H1 (cell line): ENCODE data around the gene DCTD. TPM values are rescaled to one million over a fixed set of nuclear protein-coding genes. Genes with fewer than 3 reads are reported as not detected.

ENCODE experiments used
- CTCF ChIA-PET: fragments of 300-600 bp; sonication (Branson Sonifier 250); formaldehyde crosslinking; loops from one replicate; lab custom pipeline; 2021; ENCODE audit not compliant: partially characterized antibody; lab: Charles Lee
- POLR2A ChIA-PET: fragments of 300-600 bp; sonication (Branson Sonifier 250); formaldehyde crosslinking; loops from one replicate; lab custom pipeline; 2021; ENCODE audit warnings: inconsistent platforms; ENCODE audit not compliant: partially characterized antibody; lab: Charles Lee
- DNase-seq, 2 experiments: peaks; one replicate each; pipeline versions ENCODE4 v3.0.0 to v3.0.0-alpha.2; 2010 to 2022; ENCODE audit warnings: low spot score in 2 of 2, low read depth in 1 of 2, mixed read lengths in 1 of 2
- FAIRE-seq: peaks from 2 replicates; lab custom pipeline; 2011; peaks lifted over from hg19 to GRCh38; lab: Jason Lieb, UNC
- H2AFZ ChIP-seq: 2 replicates; pipeline ENCODE4 v1.8.1; 2012; ENCODE audit warnings: low read length, inconsistent platforms
- H2AK5ac ChIP-seq: 2 replicates; pipeline ENCODE4 v1.6.1; 2013; ENCODE audit warnings: low read depth, low read length
- H2BK120ac ChIP-seq: replicated peaks from 2 replicates; pipeline ENCODE3; 2013; ENCODE audit warnings: low read depth, low read length, inconsistent platforms
- H2BK12ac ChIP-seq: 2 replicates; pipeline ENCODE4 v1.6.1; 2013; ENCODE audit warnings: low read depth, low read length
- H2BK15ac ChIP-seq: 2 replicates; pipeline ENCODE4 v1.6.1; 2013; ENCODE audit warnings: low read length
- H2BK20ac ChIP-seq: 2 replicates; pipeline ENCODE4 v1.6.1; 2013; ENCODE audit warnings: low read length
- H2BK5ac ChIP-seq: 2 replicates; pipeline ENCODE4 v1.6.1; 2013; ENCODE audit warnings: low read depth, low read length
- H3K14ac ChIP-seq: 2 replicates; pipeline ENCODE4 v1.6.1; 2013; ENCODE audit warnings: inconsistent platforms; ENCODE audit not compliant: insufficient read length
- H3K18ac ChIP-seq: 2 replicates; pipeline ENCODE4 v1.6.1; 2013; ENCODE audit warnings: low read length; ENCODE audit errors: extremely low read depth
- H3K23ac ChIP-seq: 2 replicates; pipeline ENCODE4 v1.6.1; 2013; ENCODE audit warnings: inconsistent platforms; ENCODE audit not compliant: insufficient read length
- H3K23me2 ChIP-seq: 2 replicates; pipeline ENCODE4 v1.6.1; 2013; ENCODE audit warnings: low read depth, low read length
- H3K27ac ChIP-seq: 2 replicates; pipeline ENCODE4 v1.6.1; 2011; ENCODE audit warnings: low read depth, low read length, inconsistent platforms
- H3K27me3 ChIP-seq, 4 experiments: replicated peaks in 1 of 4; 1 replicate in 1 of 4; 2 replicates in 3 of 4; pipeline versions ENCODE4 v1.6.1 to v1.8.1; 2011 to 2013; ENCODE audit warnings: low read length in 3 of 4, mild to moderate bottlenecking in 3 of 4, inconsistent platforms in 2 of 4, mixed read lengths in 2 of 4, moderate library complexity in 1 of 4; ENCODE audit not compliant: control insufficient read depth in 3 of 4, insufficient read depth in 3 of 4; ENCODE audit errors: extremely low read depth in 1 of 4
- H3K36me3 ChIP-seq, 4 experiments: 2 replicates each; pipeline versions ENCODE4 v1.6.1 to v1.8.1; 2011 to 2013; ENCODE audit warnings: mild to moderate bottlenecking in 4 of 4, low read length in 3 of 4, moderate library complexity in 2 of 4, control low read depth in 1 of 4, inconsistent platforms in 1 of 4; ENCODE audit not compliant: insufficient read depth in 4 of 4, control insufficient read depth in 2 of 4
- H3K4ac ChIP-seq: replicated peaks from 2 replicates; pipeline ENCODE3; 2013; ENCODE audit warnings: low read length, low read depth, mixed read lengths, inconsistent platforms; ENCODE audit not compliant: insufficient read length
- H3K4me1 ChIP-seq, 4 experiments: replicated peaks in 1 of 4; 1 replicate in 1 of 4; 2 replicates in 3 of 4; pipeline versions ENCODE4 v1.6.1 to v1.8.1; 2011 to 2013; ENCODE audit warnings: low read length in 3 of 4, inconsistent platforms in 2 of 4, mixed read lengths in 1 of 4; ENCODE audit not compliant: insufficient read depth in 4 of 4, control insufficient read depth in 3 of 4
- H3K4me2 ChIP-seq, 2 experiments: 2 replicates each; pipeline versions ENCODE4 v1.6.1 to v1.8.1; 2011 to 2013; ENCODE audit warnings: low read depth in 2 of 2, low read length in 2 of 2, control low read depth in 1 of 2, inconsistent platforms in 1 of 2, mild to moderate bottlenecking in 1 of 2; ENCODE audit not compliant: insufficient read depth in 1 of 2
- H3K4me3 ChIP-seq, 4 experiments: fragments of 200-600, 300-600 bp in 1 of 4; sonication (generic), shearing (Covaris generic), sonication (Bioruptor Twin) in 1 of 4; 2 replicates each; pipeline versions ENCODE4 v1.5.1 to v1.8.1; 2011 to 2016; ENCODE audit warnings: low read length in 4 of 4, low read depth in 3 of 4, control low read depth in 2 of 4, inconsistent platforms in 2 of 4, mild to moderate bottlenecking in 2 of 4, mixed read lengths in 1 of 4, moderate library complexity in 1 of 4; ENCODE audit not compliant: insufficient read depth in 2 of 4; ENCODE audit errors: extremely low read depth in 1 of 4
- H3K56ac ChIP-seq: replicated peaks from 2 replicates; pipeline ENCODE3; 2013; ENCODE audit warnings: low read depth, mild to moderate bottlenecking, mixed read lengths, low read length, inconsistent platforms; ENCODE audit not compliant: insufficient read length
- H3K79me1 ChIP-seq: 2 replicates; pipeline ENCODE4 v1.6.1; 2013; ENCODE audit warnings: low read depth, low read length, control low read depth
- H3K79me2 ChIP-seq, 2 experiments: 2 replicates each; pipeline versions ENCODE4 v1.6.1 to v1.8.1; 2012 to 2013; ENCODE audit warnings: low read length in 2 of 2, mild to moderate bottlenecking in 2 of 2, inconsistent platforms in 1 of 2; ENCODE audit not compliant: insufficient read depth in 2 of 2, control insufficient read depth in 1 of 2
- H3K9ac ChIP-seq, 4 experiments: replicated peaks in 1 of 4; 1 replicate in 1 of 4; 2 replicates in 3 of 4; pipeline versions ENCODE4 v1.6.1 to v1.8.1; 2011 to 2013; ENCODE audit warnings: low read depth in 3 of 4, low read length in 3 of 4, control low read depth in 2 of 4, mild to moderate bottlenecking in 2 of 4, moderate library complexity in 2 of 4, inconsistent platforms in 1 of 4; ENCODE audit errors: extremely low read depth in 1 of 4
- H3K9me3 ChIP-seq, 2 experiments: 2 replicates each; pipeline versions ENCODE4 v1.6.1 to v1.8.1; 2012 to 2013; ENCODE audit warnings: mild to moderate bottlenecking in 2 of 2, moderate library complexity in 2 of 2, control low read depth in 1 of 2, inconsistent platforms in 1 of 2, low read depth in 1 of 2, low read length in 1 of 2, mixed read lengths in 1 of 2; ENCODE audit not compliant: insufficient read depth in 2 of 2
- H4K20me1 ChIP-seq, 2 experiments: replicated peaks in 1 of 2; 2 replicates each; pipeline versions ENCODE3 to v1.8.1; 2011 to 2013; ENCODE audit warnings: inconsistent platforms in 2 of 2, low read length in 2 of 2, mild to moderate bottlenecking in 1 of 2; ENCODE audit not compliant: insufficient read depth in 2 of 2, control insufficient read depth in 1 of 2
- H4K5ac ChIP-seq: 2 replicates; pipeline ENCODE4 v1.6.1; 2013; ENCODE audit warnings: low read length, low read depth, mixed read lengths, inconsistent platforms; ENCODE audit not compliant: insufficient read length
- H4K8ac ChIP-seq: 2 replicates; pipeline ENCODE4 v1.8.0; 2013; ENCODE audit warnings: mild to moderate bottlenecking, moderate library complexity, low read length, inconsistent platforms; ENCODE audit not compliant: insufficient read depth; ENCODE audit errors: extremely low read depth
- H4K91ac ChIP-seq: replicated peaks from 2 replicates; pipeline ENCODE3; 2013; ENCODE audit warnings: low read length, mixed read lengths, inconsistent platforms; ENCODE audit not compliant: insufficient read length
- BRCA1 ChIP-seq: IDR thresholded peaks from 2 replicates; pipeline ENCODE4 v1.6.1; 2012; ENCODE audit warnings: low read depth, low read length, improper control_type of control experiment
- CREB1 ChIP-seq: IDR thresholded peaks from 2 replicates; pipeline ENCODE4 v1.6.1; 2012; ENCODE audit warnings: inconsistent platforms
- EGR1 ChIP-seq: IDR thresholded peaks from 2 replicates; pipeline ENCODE4 v1.6.1; 2011; ENCODE audit warnings: low read depth, low read length, borderline replicate concordance
- EZH2 ChIP-seq: fragments of 200-600 bp; sonication (generic); IDR thresholded peaks from 2 replicates; pipeline ENCODE4 v1.7.1; 2012; ENCODE audit warnings: low read depth, mild to moderate bottlenecking, moderate library complexity, low read length, inconsistent platforms; ENCODE audit not compliant: severe bottlenecking
- HDAC2 ChIP-seq, 2 experiments: fragments of 300-600 bp in 1 of 2; sonication (generic) in 1 of 2; IDR thresholded peaks; 2 replicates each; pipeline ENCODE4 v1.6.1; 2011 to 2012; ENCODE audit warnings: low read depth in 2 of 2, low read length in 2 of 2, mild to moderate bottlenecking in 2 of 2, moderate library complexity in 2 of 2, borderline replicate concordance in 1 of 2, inconsistent platforms in 1 of 2
- HDAC6 ChIP-seq: IDR thresholded peaks from one replicate; pipeline ENCODE4 v1.7.1; 2012; ENCODE audit warnings: low read depth, mild to moderate bottlenecking, inconsistent platforms, low read length, moderate library complexity
- MAX ChIP-seq: IDR thresholded peaks from 2 replicates; pipeline ENCODE4 v1.6.1; 2012; ENCODE audit warnings: inconsistent platforms
- POU5F1 ChIP-seq: IDR thresholded peaks from 2 replicates; pipeline ENCODE4 v1.6.1; 2011; ENCODE audit warnings: low read depth, mild to moderate bottlenecking, low read length, moderate library complexity
- SIN3A ChIP-seq, 2 experiments: IDR thresholded peaks in 1 of 2; conservative IDR thresholded peaks in 1 of 2; 2 replicates each; pipeline ENCODE4 v1.6.1; 2011 to 2012; ENCODE audit warnings: low read length in 2 of 2, improper control_type of control experiment in 1 of 2, low read depth in 1 of 2, mild to moderate bottlenecking in 1 of 2
- TCF12 ChIP-seq: IDR thresholded peaks from 2 replicates; pipeline ENCODE4 v1.6.1; 2011; ENCODE audit warnings: low read depth, mild to moderate bottlenecking, low read length
- TEAD4 ChIP-seq: IDR thresholded peaks from 2 replicates; pipeline ENCODE4 v1.6.1; 2012; ENCODE audit warnings: low read depth, low read length, inconsistent platforms, mixed read lengths
- WGBS, 2 experiments: shearing (Covaris generic) in 1 of 2; methylation state at CpG; one replicate each; pipeline versions ENCODE4 v1.1.6 to v1.1.7; 2013 to 2015; ENCODE audit warnings: low lambda C conversion rate in 2 of 2, mixed read lengths in 2 of 2, inconsistent platforms in 1 of 2, low coverage in 1 of 2, missing lambda C conversion rate in 1 of 2; ENCODE audit not compliant: insufficient replicate concordance in 2 of 2, insufficient coverage in 1 of 2, insufficient read length in 1 of 2; ENCODE audit errors: extremely low coverage in 1 of 2, missing lambda C conversion rate in 1 of 2; 5-methylcytosine and 5-hydroxymethylcytosine counted together
- polyA plus RNA-seq, 7 experiments: library from polyadenylated mRNA; depleted of rRNA in 3 of 7; stranded (reverse) in 5 of 7; unstranded in 2 of 7; fragments of >200 nt in 5 of 7; fragments of 200-250 nt in 2 of 7; gene quantifications; 1 replicate in 5 of 7; 2 replicates in 1 of 7; 4 replicates in 1 of 7; pipeline versions ENCODE4 v1.2.1 to v1.2.3, GENCODE V29; 2011 to 2013; ENCODE audit warnings: missing spikeins in 2 of 7, mixed read lengths in 2 of 7
- total RNA-seq: library from RNA; stranded (reverse); fragmentation: NEBNext Ultra II Directional; extraction: Animal tissue kit (Norgen Biotek cat#: 25700); gene quantifications from 2 replicates; pipeline ENCODE4 v1.2.1, GENCODE V29; 2021

DCTD gene
- total and polyA plus RNA-seq, 2 of the 8 experiments (the other 6 are each of a cell fraction or from before 2014, with no cell fraction given), result 60.2 to 69.5 TPM

GRCh38 chr4:182886768-182887167, 30.4 kb downstream of the DCTD start:
- Histone ChIP-seq H3K79me1 (no peaks in the 10 kb centered on the region), H2BK20ac (no peak overlapping the region), H2BK5ac (no peak overlapping the region), H3K27me3 (no peaks in the 10 kb centered on the region), H3K14ac (no peak overlapping the region), H2BK15ac (no peak overlapping the region), H3K79me2 (no peaks in the 10 kb centered on the region), H2BK120ac (no peak overlapping the region), H3K56ac (no peak overlapping the region), H2BK12ac (no peak overlapping the region), H3K4ac (no peak overlapping the region), H3K9ac (no peak overlapping the region), H3K9me3 (peaks cover 6% of the 10 kb centered on the region in 2 experiments; a peak in 1 of 4 replicates), H4K8ac (no peak overlapping the region), H4K5ac (no peak overlapping the region), H4K20me1 (no peaks in the 10 kb centered on the region), H4K91ac (no peak overlapping the region), H3K4me1 (no peaks in the 10 kb centered on the region), H2AK5ac (no peak overlapping the region), H3K36me3 (peaks cover 5 to 46% (median 15%) of the 10 kb centered on the region in 4 experiments), H2AFZ (no peak overlapping the region), H3K23ac (no peak overlapping the region), H3K4me3 (no peak overlapping the region), H3K27ac (no peak overlapping the region), H3K4me2 (no peak overlapping the region), H3K23me2 (no peaks in the 10 kb centered on the region), H3K18ac (no peak overlapping the region)
- DNase-seq (no peak), FAIRE-seq (no peak)
- WGBS, 2 experiments, result 91% methylated on average over 9 of the region's 9 CpGs; no CpG with 5 or more reads in 1 of the 2 experiments
- ChIA-PET CTCF (no interaction called here), POLR2A (no interaction called here)
- TF ChIP-seq HDAC2 (IDR thresholded peaks at IDR 0.05; ENCODE audit: borderline replicate concordance in 1 of 2, low read depth in 2 of 2, low read length in 2 of 2) (no peak), SIN3A (conservative IDR thresholded peaks at IDR 0.05 in 1 of 2, IDR thresholded peaks at IDR 0.05 in 1 of 2; ENCODE audit: low read depth in 1 of 2, low read length in 2 of 2) (no peak), POU5F1 (no peak), TEAD4 (no peak), TCF12 (no peak), MAX (no peak), EZH2 (no peak), BRCA1 (no peak), CREB1 (no peak), HDAC6 (no peak), EGR1 (no peak)
